Omental fat pad (tissue), 4 donors: ENCODE measurements around the gene FOCAD. TPM values are rescaled to one million over a fixed set of nuclear protein-coding genes. Genes with fewer than 3 reads are reported as not detected.

Experiments used
- ATAC-seq: fragments of 150-250 bp; one replicate; pipeline ENCODE4 v1.9.1; 2016; ENCODE audit warnings: mild to moderate bottlenecking, moderate library complexity; ENCODE audit not compliant: low FRiP score
- DNase-seq: peaks from one replicate; pipeline ENCODE4 v3.0.0-alpha.2; 2019; ENCODE audit warnings: low spot score
- total RNA-seq, 4 donors: library from RNA; depleted of rRNA; stranded (reverse); fragments of >200 nt; gene quantifications; one replicate each; pipeline ENCODE4 v1.1.0, GENCODE V29; 2016
- TF ChIP-seq, protein P1 (sequence below), 3 donors: fragments of 450-650 bp; IDR thresholded peaks; one replicate each; pipeline ENCODE4 v1.5.1; 2016 to 2017; ENCODE audit warnings: antibody characterized with exemption in 3 of 3, mild to moderate bottlenecking in 3 of 3, moderate library complexity in 2 of 3

The FOCAD gene
- total RNA-seq, 4 donors from 2014 or later, result 19.1 to 57.4 (median 30.9) TPM

DNA sequence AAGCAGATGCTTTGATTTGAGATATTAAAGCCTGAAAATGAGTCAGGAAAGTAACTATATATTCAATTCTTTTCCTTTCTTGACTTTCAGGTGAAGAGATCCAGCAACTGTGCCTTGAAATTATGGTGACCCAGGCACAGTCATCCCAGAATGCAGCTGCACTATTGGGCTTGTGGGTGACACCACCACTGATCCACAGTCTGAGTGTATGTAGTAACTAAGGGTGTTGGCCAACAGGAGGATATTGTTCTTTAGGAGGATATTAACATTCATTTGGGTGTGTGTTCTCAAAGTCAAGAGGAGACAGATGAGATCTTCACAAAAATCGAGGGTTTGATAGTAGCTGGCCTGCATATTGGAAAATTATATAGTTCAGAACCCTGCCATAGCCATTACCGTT lies 294.2 kb downstream of the FOCAD start:
- TF ChIP-seq, protein P1, sequence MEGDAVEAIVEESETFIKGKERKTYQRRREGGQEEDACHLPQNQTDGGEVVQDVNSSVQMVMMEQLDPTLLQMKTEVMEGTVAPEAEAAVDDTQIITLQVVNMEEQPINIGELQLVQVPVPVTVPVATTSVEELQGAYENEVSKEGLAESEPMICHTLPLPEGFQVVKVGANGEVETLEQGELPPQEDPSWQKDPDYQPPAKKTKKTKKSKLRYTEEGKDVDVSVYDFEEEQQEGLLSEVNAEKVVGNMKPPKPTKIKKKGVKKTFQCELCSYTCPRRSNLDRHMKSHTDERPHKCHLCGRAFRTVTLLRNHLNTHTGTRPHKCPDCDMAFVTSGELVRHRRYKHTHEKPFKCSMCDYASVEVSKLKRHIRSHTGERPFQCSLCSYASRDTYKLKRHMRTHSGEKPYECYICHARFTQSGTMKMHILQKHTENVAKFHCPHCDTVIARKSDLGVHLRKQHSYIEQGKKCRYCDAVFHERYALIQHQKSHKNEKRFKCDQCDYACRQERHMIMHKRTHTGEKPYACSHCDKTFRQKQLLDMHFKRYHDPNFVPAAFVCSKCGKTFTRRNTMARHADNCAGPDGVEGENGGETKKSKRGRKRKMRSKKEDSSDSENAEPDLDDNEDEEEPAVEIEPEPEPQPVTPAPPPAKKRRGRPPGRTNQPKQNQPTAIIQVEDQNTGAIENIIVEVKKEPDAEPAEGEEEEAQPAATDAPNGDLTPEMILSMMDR (IDR thresholded peaks at IDR 0.05), result no peak
- DNase-seq (no peak), ATAC-seq (no peak)

DNA sequence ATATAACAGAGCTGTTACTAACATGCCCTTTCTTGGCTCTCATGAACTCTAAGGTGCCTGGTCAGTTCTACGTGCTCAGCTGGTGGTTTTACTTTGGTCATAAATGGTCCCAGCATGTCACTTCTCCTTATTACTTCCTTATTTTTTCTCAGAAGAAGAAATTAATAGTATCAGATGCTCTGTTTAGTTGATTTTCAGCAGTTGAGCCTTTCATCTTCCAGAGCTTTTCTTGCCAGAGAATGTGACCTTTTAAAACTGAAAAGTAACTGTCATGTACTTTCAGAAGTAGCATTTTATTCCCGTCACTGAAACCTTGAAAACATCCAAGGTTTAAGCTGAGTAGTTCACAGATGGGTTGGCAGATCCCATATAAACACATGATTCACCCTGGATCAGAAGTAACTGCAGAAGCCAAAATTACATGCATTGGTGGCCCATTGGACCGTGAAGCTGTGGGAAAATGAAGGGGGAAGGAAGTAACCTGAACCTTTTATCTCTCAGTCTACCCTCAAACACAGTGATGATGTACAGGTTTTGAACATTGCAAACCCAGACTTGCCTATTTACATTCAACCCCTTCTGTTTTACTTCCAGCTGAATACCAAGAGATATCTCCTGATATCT lies 296.9 kb downstream of the FOCAD start:
- DNase-seq, result no peak
- TF ChIP-seq, protein P1 (IDR thresholded peaks at IDR 0.05), result no peak
- ATAC-seq, result peak; percentile 73

DNA sequence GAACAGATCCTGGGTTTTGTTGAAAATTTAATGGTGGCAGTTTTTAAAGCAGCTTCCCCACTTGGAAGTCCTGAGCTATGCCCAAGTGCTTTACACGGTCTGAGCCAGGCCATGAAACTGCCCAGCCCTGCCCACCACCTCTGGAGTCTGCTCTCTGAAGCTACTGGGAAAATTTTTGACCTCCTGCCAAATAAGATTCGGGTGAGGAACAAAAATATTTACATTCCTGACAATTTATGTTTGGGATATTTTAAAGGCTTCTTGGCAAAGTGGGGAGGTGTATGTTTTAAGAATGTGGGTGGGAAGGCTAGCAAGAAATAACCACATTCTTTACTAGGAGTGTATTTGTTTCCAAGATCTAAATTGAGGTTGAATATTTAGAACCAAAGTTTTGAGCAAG lies 297.4 kb downstream of the FOCAD start:
- no peak for ATAC-seq
- TF ChIP-seq, protein P1 (IDR thresholded peaks at IDR 0.05), result no peak
- no peak for DNase-seq

DNA sequence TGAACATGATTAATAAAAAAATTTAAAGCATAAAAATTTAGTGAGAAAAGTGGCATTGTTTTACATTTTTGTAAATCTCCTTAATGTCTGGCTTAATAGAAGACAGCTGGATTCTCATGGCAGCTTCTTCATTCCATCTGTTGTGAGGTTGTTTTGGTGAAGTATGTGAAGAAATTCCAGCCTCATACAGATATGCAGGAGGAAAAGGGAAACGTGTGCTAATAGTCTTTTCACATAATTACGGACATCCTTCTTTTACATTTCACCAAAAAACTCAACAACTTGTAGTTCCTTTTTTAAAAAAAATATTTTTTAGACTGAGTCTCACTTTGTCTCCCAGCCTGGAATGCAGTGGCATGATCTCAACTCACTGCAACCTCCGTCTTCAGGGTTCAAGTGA lies 300.4 kb downstream of the FOCAD start:
- DNase-seq (no peak), ATAC-seq (no peak)
- TF ChIP-seq, protein P1 (IDR thresholded peaks at IDR 0.05), result no peak

DNA sequence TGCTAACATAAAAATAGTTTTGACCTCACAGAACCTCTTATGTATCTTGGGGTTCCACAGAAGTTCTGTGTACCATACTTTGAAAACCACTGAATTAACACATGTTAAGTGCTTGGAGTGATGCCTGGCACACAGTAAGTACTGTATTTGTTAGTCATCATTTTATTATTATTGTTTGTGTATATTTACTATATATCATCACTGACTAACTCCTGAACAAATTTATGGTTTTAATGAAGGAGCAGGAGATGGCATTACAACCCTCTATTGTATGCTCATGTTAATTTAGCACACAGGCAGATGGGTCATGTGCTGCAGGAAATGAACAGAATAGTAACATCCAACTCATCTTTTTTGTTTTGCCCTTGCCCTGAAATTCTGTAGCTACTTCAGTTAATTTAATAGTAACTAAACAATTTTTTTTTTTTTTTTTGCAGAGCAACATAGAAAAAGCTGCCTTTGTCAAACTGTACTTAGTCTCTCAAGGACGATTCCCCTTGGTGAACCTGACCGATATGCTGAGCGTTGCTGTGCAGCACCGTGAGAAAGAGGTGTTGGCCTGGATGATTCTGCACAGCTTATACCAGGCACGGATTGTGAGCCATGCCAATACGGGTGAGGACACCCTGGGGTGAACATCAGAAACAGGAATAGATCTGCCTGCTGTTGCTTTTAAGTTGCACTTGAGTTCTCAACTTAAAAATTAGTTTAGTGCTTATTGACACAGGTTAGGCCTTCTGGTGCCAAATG lies 302.0 kb downstream of the FOCAD start:
- no peak for DNase-seq
- ATAC-seq, result no peak
- TF ChIP-seq, protein P1 (IDR thresholded peaks at IDR 0.05), result no peak

DNA sequence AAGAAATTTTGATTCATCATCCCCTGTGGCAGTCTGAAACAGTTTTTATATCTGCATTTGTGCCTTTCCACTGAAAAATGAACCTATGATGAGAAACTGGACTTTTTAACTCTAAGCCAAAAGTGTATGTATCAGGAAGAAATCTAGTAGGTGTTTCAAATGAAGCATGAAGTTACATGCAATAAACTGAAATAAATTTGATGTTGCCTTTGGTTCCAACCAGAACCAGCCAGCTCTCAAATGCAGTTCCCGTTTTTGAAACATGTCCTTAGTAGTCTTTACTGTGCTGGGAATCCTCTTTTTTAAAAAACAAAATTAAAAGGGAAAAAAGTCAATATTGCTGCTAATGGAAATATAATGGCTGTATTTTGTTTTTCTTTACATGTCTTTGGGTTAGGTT lies 303.5 kb downstream of the FOCAD start:
- TF ChIP-seq, protein P1 (IDR thresholded peaks at IDR 0.05), result no peak
- DNase-seq, result no peak
- no peak for ATAC-seq

DNA sequence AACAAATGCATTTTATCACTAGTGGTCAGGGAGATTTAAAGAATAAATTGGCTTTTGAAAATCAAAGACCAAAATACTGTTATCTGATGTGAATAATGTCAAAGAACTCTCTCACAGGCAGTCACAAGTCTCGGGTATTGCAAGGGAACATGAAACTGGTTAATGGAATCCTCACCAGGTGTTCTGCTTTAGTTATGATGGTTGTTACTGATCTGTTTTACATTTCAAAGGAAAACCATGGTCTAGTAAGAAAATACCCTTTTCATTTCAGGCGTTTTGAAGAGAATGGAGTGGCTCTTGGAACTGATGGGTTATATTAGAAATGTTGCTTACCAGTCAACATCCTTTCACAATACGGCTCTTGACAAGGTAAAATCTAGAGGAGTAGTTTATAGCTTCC lies 304.0 kb downstream of the FOCAD start:
- TF ChIP-seq, protein P1 (IDR thresholded peaks at IDR 0.05), result no peak
- DNase-seq (no peak), ATAC-seq (no peak)
